Kidney epithelial cell (primary cell): ENCODE results near the gene TEK. TPM values are rescaled to one million over a fixed set of nuclear protein-coding genes. Genes with fewer than 3 reads are reported as not detected.

ENCODE experiments used
- DNase-seq: peaks from one replicate; pipeline ENCODE4 v3.0.0-alpha.2; 2010; ENCODE audit warnings: low read depth
- H3K27me3 ChIP-seq: 2 replicates; pipeline ENCODE4 v1.6.0; 2011; ENCODE audit warnings: low read length; ENCODE audit not compliant: control insufficient read depth, insufficient read depth
- H3K36me3 ChIP-seq: 2 replicates; pipeline ENCODE4 v1.5.1; 2011; ENCODE audit warnings: low read length; ENCODE audit not compliant: control insufficient read depth, insufficient read depth
- H3K4me3 ChIP-seq: 2 replicates; pipeline ENCODE4 v1.5.1; 2011; ENCODE audit warnings: low read depth, mild to moderate bottlenecking, control low read depth, low read length
- CTCF ChIP-seq: IDR thresholded peaks from 2 replicates; pipeline ENCODE4 v1.5.1; 2011; ENCODE audit warnings: mild to moderate bottlenecking, moderate library complexity, low read length, control low read depth, inconsistent platforms; ENCODE audit not compliant: insufficient read depth, poor library complexity, severe bottlenecking
- total RNA-seq: library from RNA; depleted of rRNA; stranded (reverse); fragments of >200 nt; gene quantifications from 2 replicates; pipeline ENCODE4 v1.2.3, GENCODE V29; 2015

The TEK gene
- total RNA-seq, 1 donor from 2014 or later: 0.33 TPM

- no peaks in the 10 kb centered on the region for H3K36me3 ChIP-seq
- H3K27me3 ChIP-seq: no peaks in the 10 kb centered on the region
- DNase-seq: no peak
- no peak overlapping the region for H3K4me3 ChIP-seq
- TF ChIP-seq CTCF: no peak
Measured at GRCh38 chr9:27157097-27157496, 48.1 kb downstream of the TEK start.

- no peak overlapping the region for H3K4me3 ChIP-seq
- TF ChIP-seq CTCF: no peak
- no peak for DNase-seq
- no peaks in the 10 kb centered on the region for H3K27me3 ChIP-seq
- no peaks in the 10 kb centered on the region for H3K36me3 ChIP-seq
Measured at GRCh38 chr9:27157736-27158135, 48.7 kb downstream of the TEK start.

GRCh38 chr9:27160636-27161035, 51.6 kb downstream of the TEK start:
- H3K4me3 ChIP-seq: no peak overlapping the region
- TF ChIP-seq CTCF: no peak
- no peaks in the 10 kb centered on the region for H3K36me3 ChIP-seq
- no peaks in the 10 kb centered on the region for H3K27me3 ChIP-seq
- no peak for DNase-seq

GRCh38 chr9:27162045-27162444, 53.0 kb downstream of the TEK start:
- Histone ChIP-seq H3K4me3 (no peak overlapping the region), H3K36me3 (no peaks in the 10 kb centered on the region), H3K27me3 (no peaks in the 10 kb centered on the region)
- TF ChIP-seq CTCF: no peak
- no peak for DNase-seq

- Histone ChIP-seq H3K27me3 (no peaks in the 10 kb centered on the region), H3K4me3 (no peak overlapping the region), H3K36me3 (no peaks in the 10 kb centered on the region)
- TF ChIP-seq CTCF: no peak
- DNase-seq: no peak
Measured at GRCh38 chr9:27165068-27165467, 56.0 kb downstream of the TEK start.

- no peak for DNase-seq
- peak; percentile 13 for TF ChIP-seq CTCF
Measured at GRCh38 chr9:27165670-27166069, 56.6 kb downstream of the TEK start.

More at GRCh38 chr9:27165670-27166069, 56.6 kb downstream of the TEK start:
- Histone ChIP-seq H3K4me3 (no peak overlapping the region), H3K27me3 (no peaks in the 10 kb centered on the region), H3K36me3 (no peaks in the 10 kb centered on the region)
